ENCODE measurements around the gene CEP112.

Gene CEP112

GRCh38 chr17:65918916-65919315 lies 273.0 kb downstream of the CEP112 start:
- DNase-seq, result no peak

- no peak for DNase-seq
Observed at GRCh38 chr17:65918500-65918899, 273.4 kb downstream of the CEP112 start.

GRCh38 chr17:65917560-65917959 lies 274.4 kb downstream of the CEP112 start:
- no peak for DNase-seq

GRCh38 chr17:65916425-65916824 lies 275.5 kb downstream of the CEP112 start:
- DNase-seq, result no peak

- DNase-seq, result no peak
Observed at GRCh38 chr17:65914784-65915342, 277.1 kb downstream of the CEP112 start.

GRCh38 chr17:65913326-65913850 lies 278.5 kb downstream of the CEP112 start:
- DNase-seq, result no peak

GRCh38 chr17:65910836-65911235 lies 281.1 kb downstream of the CEP112 start:
- no peak for DNase-seq

- DNase-seq, result no peak
Observed at GRCh38 chr17:65902831-65903522, 289.0 kb downstream of the CEP112 start.

- no peak for DNase-seq
Observed at GRCh38 chr17:65902155-65902554, 289.8 kb downstream of the CEP112 start.

GRCh38 chr17:65901394-65901793 lies 290.5 kb downstream of the CEP112 start:
- DNase-seq, result no peak

GRCh38 chr17:65900216-65900615 lies 291.7 kb downstream of the CEP112 start:
- DNase-seq, result no peak

GRCh38 chr17:65898651-65899050 lies 293.3 kb downstream of the CEP112 start:
- no peak for DNase-seq

GRCh38 chr17:65896889-65897288 lies 295.0 kb downstream of the CEP112 start:
- no peak for DNase-seq

- no peak for DNase-seq
Observed at GRCh38 chr17:65895969-65896368, 296.0 kb downstream of the CEP112 start.

GRCh38 chr17:65893692-65894279 lies 298.1 kb downstream of the CEP112 start:
- no peak for DNase-seq

- no peak for DNase-seq
Observed at GRCh38 chr17:65892912-65893377, 299.0 kb downstream of the CEP112 start.

GRCh38 chr17:65891231-65891735 lies 300.6 kb downstream of the CEP112 start:
- no peak for DNase-seq

GRCh38 chr17:65888649-65889048 lies 303.3 kb downstream of the CEP112 start:
- DNase-seq, result no peak

GRCh38 chr17:65886315-65887245 lies 305.4 kb downstream of the CEP112 start:
- no peak for DNase-seq

GRCh38 chr17:65885541-65886312 lies 306.2 kb downstream of the CEP112 start:
- DNase-seq, result no peak

- no peak for DNase-seq
Observed at GRCh38 chr17:65876985-65877384, 314.9 kb downstream of the CEP112 start.

- DNase-seq, result no peak
Observed at GRCh38 chr17:65868881-65869280, 323.1 kb downstream of the CEP112 start.

Measured in NCI-H446 (cell line).